ENCODE data around the gene C4orf17. TPM values are rescaled to one million over a fixed set of nuclear protein-coding genes. Genes with fewer than 3 reads are reported as not detected.
"Not testable (repeated sequence)": the region's sequence is repeated elsewhere in the genome, so short reads cannot be mapped to it uniquely, and the experiment has no call there.

The C4orf17 gene
- polyA plus RNA-seq, 4 donors, result not detected

- no peak for DNase-seq
- no peaks in the 10 kb centered on the region for H3K27me3 ChIP-seq (ENCODE audit: control insufficient read depth in 3 of 3, insufficient read depth in 3 of 3, low read length in 3 of 3)
- no peaks in the 10 kb centered on the region for H3K4me1 ChIP-seq (ENCODE audit: control insufficient read depth in 3 of 3, insufficient read depth in 2 of 3, low read depth in 1 of 3, low read length in 2 of 3)
- WGBS, 3 donors, result 70 to 92% (median 83%) methylated on average over 1 of the region's 1 CpG
- H3K27ac ChIP-seq (ENCODE audit: low read depth in 1 of 3, low read length in 2 of 3), result no peak overlapping the region
- H3K4me3 ChIP-seq (ENCODE audit: low read depth in 1 of 3, low read length in 3 of 3), result no peak overlapping the region
- H3K9me3 ChIP-seq (ENCODE audit: control insufficient read depth in 2 of 2, insufficient read depth in 1 of 2, low read depth in 1 of 2, low read length in 1 of 2), result no peaks in the 10 kb centered on the region
- no peak for FAIRE-seq
- H3K36me3 ChIP-seq (ENCODE audit: control insufficient read depth in 3 of 3, insufficient read depth in 2 of 3, low read depth in 1 of 3, low read length in 3 of 3), result no peaks in the 10 kb centered on the region
These were observed 37.7 kb upstream of the C4orf17 start for GRCh38 chr4:99473131-99473530.

GRCh38 chr4:99483636-99484035 is 27.2 kb upstream of the C4orf17 start:
- Histone ChIP-seq H3K36me3 (ENCODE audit: control insufficient read depth in 3 of 3, insufficient read depth in 2 of 3, low read depth in 1 of 3, low read length in 3 of 3) (no peaks in the 10 kb centered on the region), H3K4me1 (ENCODE audit: control insufficient read depth in 3 of 3, insufficient read depth in 2 of 3, low read depth in 1 of 3, low read length in 2 of 3) (no peaks in the 10 kb centered on the region), H3K9me3 (ENCODE audit: control insufficient read depth in 2 of 2, insufficient read depth in 1 of 2, low read depth in 1 of 2, low read length in 1 of 2) (peaks cover 2 to 37% of the 10 kb centered on the region in 2 donors), H3K27me3 (ENCODE audit: control insufficient read depth in 3 of 3, insufficient read depth in 3 of 3, low read length in 3 of 3) (no peaks in the 10 kb centered on the region), H3K27ac (ENCODE audit: low read depth in 1 of 3, low read length in 2 of 3) (no peak overlapping the region), H3K4me3 (ENCODE audit: low read depth in 1 of 3, low read length in 3 of 3) (no peak overlapping the region)
- FAIRE-seq (no peak), DNase-seq (no peak)
- WGBS, 3 donors, result 81 to 88% (median 87%) methylated on average over 1 of the region's 1 CpG

GRCh38 chr4:99485212-99485611 is 25.6 kb upstream of the C4orf17 start:
- Histone ChIP-seq H3K27me3 (ENCODE audit: control insufficient read depth in 3 of 3, insufficient read depth in 3 of 3, low read length in 3 of 3) (no peaks in the 10 kb centered on the region), H3K27ac (ENCODE audit: low read depth in 1 of 3, low read length in 2 of 3) (no peak overlapping the region), H3K4me3 (ENCODE audit: low read depth in 1 of 3, low read length in 3 of 3) (no peak overlapping the region), H3K4me1 (ENCODE audit: control insufficient read depth in 3 of 3, insufficient read depth in 2 of 3, low read depth in 1 of 3, low read length in 2 of 3) (no peaks in the 10 kb centered on the region), H3K36me3 (ENCODE audit: control insufficient read depth in 3 of 3, insufficient read depth in 2 of 3, low read depth in 1 of 3, low read length in 3 of 3) (no peaks in the 10 kb centered on the region), H3K9me3 (ENCODE audit: control insufficient read depth in 2 of 2, insufficient read depth in 1 of 2, low read depth in 1 of 2, low read length in 1 of 2) (peaks cover 2 to 37% of the 10 kb centered on the region in 2 donors)
- no peak for DNase-seq
- FAIRE-seq, result no peak
- 91 to 100% (median 91%) methylated on average over 1 of the region's 1 CpG for WGBS, 3 donors

- 62 to 79% (median 69%) methylated on average over 3 of the region's 3 CpGs for WGBS, 3 donors
These were observed 24.2 kb upstream of the C4orf17 start for GRCh38 chr4:99486648-99487047.

GRCh38 chr4:99490286-99490685 is 20.5 kb upstream of the C4orf17 start:
- 73 to 89% (median 82%) methylated on average over 4 of the region's 4 CpGs for WGBS, 3 donors
- FAIRE-seq, result no peak
- DNase-seq, result no peak
- Histone ChIP-seq H3K4me1 (ENCODE audit: control insufficient read depth in 3 of 3, insufficient read depth in 2 of 3, low read depth in 1 of 3, low read length in 2 of 3) (no peaks in the 10 kb centered on the region), H3K4me3 (ENCODE audit: low read depth in 1 of 3, low read length in 3 of 3) (no peak overlapping the region), H3K36me3 (ENCODE audit: control insufficient read depth in 3 of 3, insufficient read depth in 2 of 3, low read depth in 1 of 3, low read length in 3 of 3) (no peaks in the 10 kb centered on the region), H3K27me3 (ENCODE audit: control insufficient read depth in 3 of 3, insufficient read depth in 3 of 3, low read length in 3 of 3) (peaks cover 0 to 3% (median 0%) of the 10 kb centered on the region in 3 donors), H3K9me3 (ENCODE audit: control insufficient read depth in 2 of 2, insufficient read depth in 1 of 2, low read depth in 1 of 2, low read length in 1 of 2) (peaks cover 2 to 34% of the 10 kb centered on the region in 2 donors), H3K27ac (ENCODE audit: low read depth in 1 of 3, low read length in 2 of 3) (no peak overlapping the region)

More at GRCh38 chr4:99486648-99487047, 24.2 kb upstream of the C4orf17 start:
- H3K9me3 ChIP-seq (ENCODE audit: control insufficient read depth in 2 of 2, insufficient read depth in 1 of 2, low read depth in 1 of 2, low read length in 1 of 2), result peaks cover 2 to 42% of the 10 kb centered on the region in 2 donors
- H3K27ac ChIP-seq (ENCODE audit: low read depth in 1 of 3, low read length in 2 of 3); H3K27me3 ChIP-seq (ENCODE audit: control insufficient read depth in 3 of 3, insufficient read depth in 3 of 3, low read length in 3 of 3); FAIRE-seq; H3K4me1 ChIP-seq (ENCODE audit: control insufficient read depth in 3 of 3, insufficient read depth in 2 of 3, low read depth in 1 of 3, low read length in 2 of 3); H3K4me3 ChIP-seq (ENCODE audit: low read depth in 1 of 3, low read length in 3 of 3); DNase-seq; H3K36me3 ChIP-seq (ENCODE audit: control insufficient read depth in 3 of 3, insufficient read depth in 2 of 3, low read depth in 1 of 3, low read length in 3 of 3): not testable (repeated sequence)

GRCh38 chr4:99504804-99505502 is 5.9 kb upstream of the C4orf17 start:
- Histone ChIP-seq H3K27me3 (ENCODE audit: control insufficient read depth in 3 of 3, insufficient read depth in 3 of 3, low read length in 3 of 3) (no peaks in the 10 kb centered on the region), H3K27ac (ENCODE audit: low read depth in 1 of 3, low read length in 2 of 3) (no peak overlapping the region), H3K4me1 (ENCODE audit: control insufficient read depth in 3 of 3, insufficient read depth in 2 of 3, low read depth in 1 of 3, low read length in 2 of 3) (no peaks in the 10 kb centered on the region), H3K4me3 (ENCODE audit: low read depth in 1 of 3, low read length in 3 of 3) (no peak overlapping the region), H3K36me3 (ENCODE audit: control insufficient read depth in 3 of 3, insufficient read depth in 2 of 3, low read depth in 1 of 3, low read length in 3 of 3) (no peaks in the 10 kb centered on the region), H3K9me3 (ENCODE audit: control insufficient read depth in 2 of 2, insufficient read depth in 1 of 2, low read depth in 1 of 2, low read length in 1 of 2) (no peaks in the 10 kb centered on the region)
- FAIRE-seq (no peak), DNase-seq (no peak)
- 56 to 76% (median 64%) methylated on average over 3 of the region's 3 CpGs for WGBS, 3 donors

- DNase-seq, result no peak
- H3K9me3 ChIP-seq (ENCODE audit: control insufficient read depth in 2 of 2, insufficient read depth in 1 of 2, low read depth in 1 of 2, low read length in 1 of 2), result no peaks in the 10 kb centered on the region
- no peaks in the 10 kb centered on the region for H3K4me1 ChIP-seq (ENCODE audit: control insufficient read depth in 3 of 3, insufficient read depth in 2 of 3, low read depth in 1 of 3, low read length in 2 of 3)
- no peak overlapping the region for H3K4me3 ChIP-seq (ENCODE audit: low read depth in 1 of 3, low read length in 3 of 3)
- H3K36me3 ChIP-seq (ENCODE audit: control insufficient read depth in 3 of 3, insufficient read depth in 2 of 3, low read depth in 1 of 3, low read length in 3 of 3), result no peaks in the 10 kb centered on the region
- H3K27me3 ChIP-seq (ENCODE audit: control insufficient read depth in 3 of 3, insufficient read depth in 3 of 3, low read length in 3 of 3), result no peaks in the 10 kb centered on the region
- 74 to 80% (median 78%) methylated on average over 2 of the region's 2 CpGs for WGBS, 3 donors
- H3K27ac ChIP-seq (ENCODE audit: low read depth in 1 of 3, low read length in 2 of 3), result no peak overlapping the region
- no peak for FAIRE-seq
These were observed 4.0 kb upstream of the C4orf17 start for GRCh38 chr4:99506781-99507180.

GRCh38 chr4:99507349-99507748 is 3.5 kb upstream of the C4orf17 start:
- H3K4me1 ChIP-seq (ENCODE audit: control insufficient read depth in 3 of 3, insufficient read depth in 2 of 3, low read depth in 1 of 3, low read length in 2 of 3), result no peaks in the 10 kb centered on the region
- no peak overlapping the region for H3K4me3 ChIP-seq (ENCODE audit: low read depth in 1 of 3, low read length in 3 of 3)
- no peaks in the 10 kb centered on the region for H3K9me3 ChIP-seq (ENCODE audit: control insufficient read depth in 2 of 2, insufficient read depth in 1 of 2, low read depth in 1 of 2, low read length in 1 of 2)
- FAIRE-seq, result no peak
- no peaks in the 10 kb centered on the region for H3K36me3 ChIP-seq (ENCODE audit: control insufficient read depth in 3 of 3, insufficient read depth in 2 of 3, low read depth in 1 of 3, low read length in 3 of 3)
- H3K27ac ChIP-seq (ENCODE audit: low read depth in 1 of 3, low read length in 2 of 3), result no peak overlapping the region
- no peaks in the 10 kb centered on the region for H3K27me3 ChIP-seq (ENCODE audit: control insufficient read depth in 3 of 3, insufficient read depth in 3 of 3, low read length in 3 of 3)
- no peak for DNase-seq
- WGBS, 3 donors, result 68 to 74% (median 71%) methylated on average over 1 of the region's 1 CpG

GRCh38 chr4:99507762-99508161 is 3.1 kb upstream of the C4orf17 start:
- no peaks in the 10 kb centered on the region for H3K27me3 ChIP-seq (ENCODE audit: control insufficient read depth in 3 of 3, insufficient read depth in 3 of 3, low read length in 3 of 3)
- FAIRE-seq, result no peak
- DNase-seq, result no peak
- H3K9me3 ChIP-seq (ENCODE audit: control insufficient read depth in 2 of 2, insufficient read depth in 1 of 2, low read depth in 1 of 2, low read length in 1 of 2), result no peaks in the 10 kb centered on the region
- no peak overlapping the region for H3K4me3 ChIP-seq (ENCODE audit: low read depth in 1 of 3, low read length in 3 of 3)
- no peak overlapping the region for H3K27ac ChIP-seq (ENCODE audit: low read depth in 1 of 3, low read length in 2 of 3)
- no peaks in the 10 kb centered on the region for H3K4me1 ChIP-seq (ENCODE audit: control insufficient read depth in 3 of 3, insufficient read depth in 2 of 3, low read depth in 1 of 3, low read length in 2 of 3)
- H3K36me3 ChIP-seq (ENCODE audit: control insufficient read depth in 3 of 3, insufficient read depth in 2 of 3, low read depth in 1 of 3, low read length in 3 of 3), result no peaks in the 10 kb centered on the region
